H1 (cell line): ENCODE data around the gene NCOA1. TPM values are rescaled to one million over a fixed set of nuclear protein-coding genes. Genes with fewer than 3 reads are reported as not detected.

Source experiments
- SUZ12 ChIP-seq: fragments of 200-600 bp; sonication (generic); IDR thresholded peaks from 2 replicates; pipeline ENCODE4 v1.6.1; 2012; ENCODE audit warnings: mild to moderate bottlenecking, inconsistent platforms, low read length, moderate library complexity, mixed read lengths
- USF2 ChIP-seq: IDR thresholded peaks from 2 replicates; pipeline ENCODE4 v1.6.1; 2011; ENCODE audit warnings: low read length, improper control_type of control experiment
- polyA plus RNA-seq, 7 experiments: library from polyadenylated mRNA; depleted of rRNA in 3 of 7; stranded (reverse) in 5 of 7; unstranded in 2 of 7; fragments of >200 nt in 5 of 7; fragments of 200-250 nt in 2 of 7; gene quantifications; 1 replicate in 5 of 7; 2 replicates in 1 of 7; 4 replicates in 1 of 7; pipeline versions ENCODE4 v1.2.1 to v1.2.3, GENCODE V29; 2011 to 2013; ENCODE audit warnings: missing spikeins in 2 of 7, mixed read lengths in 2 of 7
- total RNA-seq: library from RNA; stranded (reverse); fragmentation: NEBNext Ultra II Directional; extraction: Animal tissue kit (Norgen Biotek cat#: 25700); gene quantifications from 2 replicates; pipeline ENCODE4 v1.2.1, GENCODE V29; 2021

The NCOA1 gene
- total and polyA plus RNA-seq, 2 of the 8 experiments (the other 6 are each of a cell fraction or from before 2014, with no cell fraction given): 12.8 to 17.9 TPM

- TF ChIP-seq USF2: no peak
- no peak for TF ChIP-seq SUZ12
- TF ChIP-seq, all 59 proteins: peak for 3
These were observed 101.5 kb downstream of the NCOA1 start (continued) for GRCh38 chr2:24592441-24593100.
